ENCODE data around the gene LRSAM1.

DNA sequence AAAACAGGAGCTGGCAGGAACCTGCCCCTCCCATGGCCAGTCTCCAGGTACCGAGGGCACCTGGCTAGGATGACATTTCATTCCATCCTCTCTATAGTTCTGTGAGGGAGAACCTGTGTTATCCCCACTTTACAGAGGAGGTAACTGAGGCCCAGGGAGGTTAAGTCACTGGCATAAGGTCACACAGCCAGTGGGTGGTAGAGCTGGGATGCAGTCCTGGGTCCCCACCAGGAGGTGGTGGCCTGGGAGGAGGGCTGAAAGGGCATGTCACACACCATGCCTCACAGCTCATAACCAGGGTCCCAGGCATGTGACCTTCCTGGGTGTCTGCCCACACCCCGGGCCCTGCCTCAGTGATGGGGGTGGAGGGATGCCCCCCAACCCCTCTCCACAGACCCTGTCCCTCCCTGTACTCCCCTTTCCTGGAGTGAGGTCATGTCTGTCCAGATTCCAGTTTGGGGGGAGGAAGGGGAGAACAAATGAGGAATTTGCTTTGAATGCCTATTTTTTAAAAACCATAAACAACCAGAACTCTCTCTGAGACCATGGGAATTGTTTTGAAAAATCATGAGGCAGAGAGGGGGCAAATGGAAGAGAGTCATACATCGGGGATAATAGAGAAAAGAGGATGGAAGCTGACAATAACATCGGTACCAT, 83.1 kb downstream of the LRSAM1 start:
- no peak for TF ChIP-seq CTCF (IDR thresholded peaks at IDR 0.05)
- TF ChIP-seq POLR2A (IDR thresholded peaks at IDR 0.05): no peak

All from testis (tissue), 2 donors.